Measurements from ENCODE around the gene TCP11L2. TPM values are rescaled to one million over a fixed set of nuclear protein-coding genes. Genes with fewer than 3 reads are reported as not detected.

Gene TCP11L2
- total RNA-seq, result 10 to 100 TPM; 22.3 to 59.7 (median 45.2) TPM

DNA sequence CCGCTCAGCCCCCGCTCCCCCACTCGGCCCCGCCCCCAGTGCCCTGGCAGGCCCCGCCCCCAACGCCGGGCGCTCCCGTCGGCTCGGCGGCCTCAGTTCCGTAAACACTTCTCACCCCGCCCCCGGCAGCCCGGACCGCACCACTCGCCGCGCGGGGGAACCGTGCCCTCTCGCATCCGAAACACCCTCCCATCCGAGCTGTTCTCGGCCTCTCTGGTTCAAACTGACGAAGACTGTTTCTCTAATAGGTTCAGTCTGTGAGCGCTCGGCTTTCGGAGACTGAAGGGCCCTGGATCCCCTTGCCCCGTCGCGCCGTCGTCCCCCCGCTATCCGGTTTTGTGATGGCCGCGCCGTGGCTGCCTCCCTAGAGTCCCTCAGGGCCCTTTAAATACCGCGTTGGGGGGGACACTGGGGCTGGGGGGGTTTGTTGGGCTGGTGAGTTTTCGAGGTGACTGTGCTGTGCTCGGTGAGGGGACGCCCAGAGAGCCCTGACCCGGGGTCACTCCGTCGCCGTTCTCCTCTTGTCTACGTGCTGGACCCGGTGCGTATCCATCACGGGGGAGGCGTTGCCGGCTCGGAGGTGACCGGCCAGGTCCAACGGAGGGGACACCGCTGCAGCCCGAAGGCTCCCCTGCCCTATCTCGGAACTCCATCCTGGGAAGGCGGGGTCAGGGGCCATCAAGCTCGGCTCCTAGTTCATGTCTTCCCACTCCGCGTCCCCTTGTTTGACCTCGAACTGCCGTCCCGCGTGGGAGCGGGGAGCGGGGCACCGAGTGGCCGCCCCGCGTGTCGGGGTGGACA, at the start of gene TCP11L2:
TCP11L2 (plus strand) TSS at position 333 of the 801 bp plus-strand sequence. CDS start 8,343 bp downstream, outside the sequence.
- H3K9me3 ChIP-seq, result no peaks in the 10 kb centered on the region
- H3K36me3 ChIP-seq, result no peaks in the 10 kb centered on the region
- peaks cover 11 to 13% of the 10 kb centered on the region in 2 donors for H3K4me1 ChIP-seq
- H3K4me3 ChIP-seq, result peak within 1 kb of the TSS; percentile 82 to 86
- TF ChIP-seq, protein P1, sequence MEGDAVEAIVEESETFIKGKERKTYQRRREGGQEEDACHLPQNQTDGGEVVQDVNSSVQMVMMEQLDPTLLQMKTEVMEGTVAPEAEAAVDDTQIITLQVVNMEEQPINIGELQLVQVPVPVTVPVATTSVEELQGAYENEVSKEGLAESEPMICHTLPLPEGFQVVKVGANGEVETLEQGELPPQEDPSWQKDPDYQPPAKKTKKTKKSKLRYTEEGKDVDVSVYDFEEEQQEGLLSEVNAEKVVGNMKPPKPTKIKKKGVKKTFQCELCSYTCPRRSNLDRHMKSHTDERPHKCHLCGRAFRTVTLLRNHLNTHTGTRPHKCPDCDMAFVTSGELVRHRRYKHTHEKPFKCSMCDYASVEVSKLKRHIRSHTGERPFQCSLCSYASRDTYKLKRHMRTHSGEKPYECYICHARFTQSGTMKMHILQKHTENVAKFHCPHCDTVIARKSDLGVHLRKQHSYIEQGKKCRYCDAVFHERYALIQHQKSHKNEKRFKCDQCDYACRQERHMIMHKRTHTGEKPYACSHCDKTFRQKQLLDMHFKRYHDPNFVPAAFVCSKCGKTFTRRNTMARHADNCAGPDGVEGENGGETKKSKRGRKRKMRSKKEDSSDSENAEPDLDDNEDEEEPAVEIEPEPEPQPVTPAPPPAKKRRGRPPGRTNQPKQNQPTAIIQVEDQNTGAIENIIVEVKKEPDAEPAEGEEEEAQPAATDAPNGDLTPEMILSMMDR (IDR thresholded peaks at IDR 0.05), result peak in 1 of 4 experiments; percentile 3
- peak; percentile 17 to 37 for TF ChIP-seq POLR2A (IDR thresholded peaks at IDR 0.05)
- H3K27me3 ChIP-seq, result no peaks in the 10 kb centered on the region
- peak; percentile 85 to 88 for DNase-seq
- peak within 1 kb of the TSS; percentile 91 to 96 for H3K27ac ChIP-seq
- intact Hi-C loops (cut with DNase I; ENCODE audit: low total_unique reads), result no loop called here

DNA sequence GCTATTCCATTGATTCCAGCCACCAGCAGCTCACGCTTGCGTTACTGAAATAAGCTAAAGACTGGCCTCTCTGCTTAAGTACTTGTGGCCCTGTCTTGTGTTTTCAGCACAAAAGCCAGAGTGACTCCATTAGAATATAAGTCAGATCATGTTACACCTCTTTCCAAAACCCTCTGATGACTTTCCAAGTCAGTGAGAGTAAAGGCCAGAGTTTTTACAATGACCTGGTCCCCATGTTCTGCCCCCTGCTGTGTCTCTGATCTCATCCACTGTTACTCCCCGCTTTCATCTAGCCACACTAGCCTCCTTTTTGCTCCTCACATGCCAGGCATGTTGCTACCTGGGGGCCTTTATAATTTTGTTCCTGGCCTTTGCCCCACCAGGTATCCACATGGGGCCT, 47.8 kb upstream of the TCP11L2 start:
- no peak for DNase-seq
- peaks cover 0 to 4% of the 10 kb centered on the region in 2 donors for H3K4me1 ChIP-seq
- TF ChIP-seq, protein P1 (IDR thresholded peaks at IDR 0.05), result no peak
- no peak for TF ChIP-seq POLR2A (IDR thresholded peaks at IDR 0.05)
- intact Hi-C loops (cut with DNase I; ENCODE audit: low total_unique reads), result no loop called here
- no peaks in the 10 kb centered on the region for H3K36me3 ChIP-seq
- H3K27ac ChIP-seq, result no peak overlapping the region
- no peak overlapping the region for H3K4me3 ChIP-seq
- H3K9me3 ChIP-seq, result no peaks in the 10 kb centered on the region
- H3K27me3 ChIP-seq, result no peaks in the 10 kb centered on the region

DNA sequence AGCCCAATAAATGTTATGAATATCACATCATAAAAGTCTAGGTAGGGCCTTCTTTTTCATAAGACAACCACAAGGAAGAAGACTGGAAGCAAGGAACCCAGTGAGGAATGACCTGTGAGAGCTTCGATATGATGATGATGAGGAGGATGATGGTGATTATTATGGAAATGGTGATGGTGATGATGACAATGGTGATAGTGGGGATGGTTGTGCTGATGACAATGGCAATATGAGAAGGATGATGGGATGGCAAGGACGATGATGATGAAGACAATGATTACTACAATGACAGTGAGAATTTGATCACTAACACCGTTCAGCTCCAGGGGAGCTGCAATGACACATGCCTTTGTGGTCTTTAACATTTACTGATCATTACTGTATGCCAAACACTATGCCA, 47.0 kb upstream of the TCP11L2 start:
- H3K4me3 ChIP-seq, result no peak overlapping the region
- no peak for DNase-seq

DNA sequence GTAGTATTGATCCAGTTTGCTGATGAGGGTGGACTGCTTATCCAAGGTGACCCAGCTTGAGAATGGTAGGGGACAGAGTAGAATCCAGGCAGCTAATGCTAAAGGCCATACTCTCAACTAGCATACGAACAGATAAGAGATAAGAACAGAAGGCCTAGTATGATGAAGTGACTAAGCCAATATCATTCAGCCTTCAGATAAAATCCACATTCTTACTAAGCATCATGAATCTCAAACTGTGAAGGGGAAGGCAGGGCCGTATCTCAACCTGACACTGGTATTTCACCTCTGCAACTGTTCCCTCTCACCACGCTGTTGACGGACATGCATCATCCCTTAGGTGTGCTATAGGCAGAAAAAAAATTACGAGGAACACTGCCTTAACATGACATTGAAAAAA, 46.6 kb upstream of the TCP11L2 start:
- DNase-seq, result no peak
- TF ChIP-seq POLR2A (IDR thresholded peaks at IDR 0.05), result no peak
- TF ChIP-seq, protein P1 (IDR thresholded peaks at IDR 0.05), result no peak
- Histone ChIP-seq H3K9me3 (no peaks in the 10 kb centered on the region), H3K4me3 (no peak overlapping the region), H3K36me3 (no peaks in the 10 kb centered on the region), H3K27me3 (no peaks in the 10 kb centered on the region), H3K27ac (no peak overlapping the region), H3K4me1 (peaks cover 0 to 4% of the 10 kb centered on the region in 2 donors)
- intact Hi-C loops (cut with DNase I; ENCODE audit: low total_unique reads), result no loop called here

More for the DNA sequence above, 47.0 kb upstream of the TCP11L2 start:
- Histone ChIP-seq H3K27ac (no peak overlapping the region), H3K27me3 (no peaks in the 10 kb centered on the region), H3K4me1 (peaks cover 0 to 4% of the 10 kb centered on the region in 2 donors), H3K9me3 (no peaks in the 10 kb centered on the region), H3K36me3 (no peaks in the 10 kb centered on the region)
- no peak for TF ChIP-seq POLR2A (IDR thresholded peaks at IDR 0.05)
- TF ChIP-seq, protein P1 (IDR thresholded peaks at IDR 0.05), result no peak
- intact Hi-C loops (cut with DNase I; ENCODE audit: low total_unique reads), result no loop called here

DNA sequence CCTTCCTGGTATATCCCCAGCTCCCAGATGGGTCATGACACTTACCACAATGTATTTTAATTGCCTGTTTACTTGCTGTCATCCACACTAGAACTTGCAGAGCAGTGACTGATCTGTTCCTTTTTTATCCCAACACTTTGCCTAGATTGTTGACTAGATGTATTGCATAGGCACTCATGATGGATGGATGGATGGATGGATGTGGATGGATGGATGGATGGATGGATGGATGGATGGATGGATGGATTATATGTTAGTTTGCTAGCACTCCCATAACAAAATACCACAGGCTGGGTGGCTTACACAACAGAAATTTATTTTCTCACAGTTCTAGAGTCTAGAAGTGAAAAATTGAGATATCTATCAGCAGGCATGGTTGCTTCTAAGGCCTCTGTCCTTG, 46.0 kb upstream of the TCP11L2 start:
- DNase-seq, result no peak

More for the DNA sequence above, 46.0 kb upstream of the TCP11L2 start:
- intact Hi-C loops (cut with DNase I; ENCODE audit: low total_unique reads), result no loop called here
- TF ChIP-seq, protein P1 (IDR thresholded peaks at IDR 0.05), result no peak
- TF ChIP-seq POLR2A (IDR thresholded peaks at IDR 0.05), result no peak
- no peak overlapping the region for H3K4me3 ChIP-seq
- H3K9me3 ChIP-seq, result no peaks in the 10 kb centered on the region
- no peaks in the 10 kb centered on the region for H3K27me3 ChIP-seq
- no peaks in the 10 kb centered on the region for H3K36me3 ChIP-seq
- H3K4me1 ChIP-seq, result no peaks in the 10 kb centered on the region
- H3K27ac ChIP-seq, result no peak overlapping the region

Data from uterus (tissue), 4 donors.